ENCODE results near the gene TWF2. TPM values are rescaled to one million over a fixed set of nuclear protein-coding genes. Genes with fewer than 3 reads are reported as not detected.

TWF2 gene
- total and polyA plus RNA-seq, 10 of the 15 experiments (the other 5 are each of a cell fraction or from before 2014, with no cell fraction given) = 0.16 to 106 (median 68.5) TPM

DNA sequence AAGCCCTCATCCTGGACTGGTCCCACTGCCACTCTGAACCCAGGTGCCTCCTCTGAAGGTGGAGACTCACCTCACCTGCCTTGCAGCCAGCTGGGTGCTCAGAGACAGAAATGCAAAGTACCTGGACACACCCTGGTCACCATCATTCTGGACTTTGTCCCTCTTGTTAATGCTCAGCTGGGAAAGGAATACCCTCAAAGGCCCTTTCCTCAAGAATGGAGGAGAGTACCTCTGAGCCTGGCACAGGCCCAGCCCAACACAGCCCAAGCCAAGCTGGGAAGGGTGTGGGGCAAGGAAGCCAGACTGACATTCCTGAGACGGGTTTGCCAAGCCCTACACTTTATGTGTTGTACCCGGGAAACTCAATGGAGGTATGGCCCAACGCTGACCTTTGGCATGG, 42.0 kb downstream of the TWF2 start (continued):
- TF ChIP-seq BRCA1 (IDR thresholded peaks at IDR 0.05; ENCODE audit: low read depth, low read length) (no peak), FOXK2 (IDR thresholded peaks at IDR 0.05) (no peak), POU2F2 (IDR thresholded peaks at IDR 0.05; ENCODE audit: borderline replicate concordance, low read depth, low read length) (no peak), NR2C2 (IDR thresholded peaks at IDR 0.05; ENCODE audit: borderline replicate concordance, control insufficient read depth, insufficient read length, low read depth) (no peak), LARP7 (IDR thresholded peaks at IDR 0.05) (no peak), NRF1 (conservative IDR thresholded peaks at IDR 0.05; ENCODE audit: low read depth, low read length) (no peak), SREBF1 (IDR thresholded peaks at IDR 0.05; ENCODE audit: low read length) (no peak), WRNIP1 (IDR thresholded peaks at IDR 0.05; ENCODE audit: borderline replicate concordance, low read depth, low read length) (no peak), JUND (IDR thresholded peaks at IDR 0.05; ENCODE audit: low read depth, low read length) (no peak), FOS (IDR thresholded peaks at IDR 0.05; ENCODE audit: borderline replicate concordance, extremely low read depth, insufficient read length) (no peak), EED (IDR thresholded peaks at IDR 0.05; ENCODE audit: low read depth) (no peak)
- TF ChIP-seq, protein P1, sequence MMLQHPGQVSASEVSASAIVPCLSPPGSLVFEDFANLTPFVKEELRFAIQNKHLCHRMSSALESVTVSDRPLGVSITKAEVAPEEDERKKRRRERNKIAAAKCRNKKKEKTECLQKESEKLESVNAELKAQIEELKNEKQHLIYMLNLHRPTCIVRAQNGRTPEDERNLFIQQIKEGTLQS (IDR thresholded peaks at IDR 0.05; ENCODE audit: borderline replicate concordance, extremely low read depth, low read depth, low read length) = no peak
- TF ChIP-seq, protein P2, sequence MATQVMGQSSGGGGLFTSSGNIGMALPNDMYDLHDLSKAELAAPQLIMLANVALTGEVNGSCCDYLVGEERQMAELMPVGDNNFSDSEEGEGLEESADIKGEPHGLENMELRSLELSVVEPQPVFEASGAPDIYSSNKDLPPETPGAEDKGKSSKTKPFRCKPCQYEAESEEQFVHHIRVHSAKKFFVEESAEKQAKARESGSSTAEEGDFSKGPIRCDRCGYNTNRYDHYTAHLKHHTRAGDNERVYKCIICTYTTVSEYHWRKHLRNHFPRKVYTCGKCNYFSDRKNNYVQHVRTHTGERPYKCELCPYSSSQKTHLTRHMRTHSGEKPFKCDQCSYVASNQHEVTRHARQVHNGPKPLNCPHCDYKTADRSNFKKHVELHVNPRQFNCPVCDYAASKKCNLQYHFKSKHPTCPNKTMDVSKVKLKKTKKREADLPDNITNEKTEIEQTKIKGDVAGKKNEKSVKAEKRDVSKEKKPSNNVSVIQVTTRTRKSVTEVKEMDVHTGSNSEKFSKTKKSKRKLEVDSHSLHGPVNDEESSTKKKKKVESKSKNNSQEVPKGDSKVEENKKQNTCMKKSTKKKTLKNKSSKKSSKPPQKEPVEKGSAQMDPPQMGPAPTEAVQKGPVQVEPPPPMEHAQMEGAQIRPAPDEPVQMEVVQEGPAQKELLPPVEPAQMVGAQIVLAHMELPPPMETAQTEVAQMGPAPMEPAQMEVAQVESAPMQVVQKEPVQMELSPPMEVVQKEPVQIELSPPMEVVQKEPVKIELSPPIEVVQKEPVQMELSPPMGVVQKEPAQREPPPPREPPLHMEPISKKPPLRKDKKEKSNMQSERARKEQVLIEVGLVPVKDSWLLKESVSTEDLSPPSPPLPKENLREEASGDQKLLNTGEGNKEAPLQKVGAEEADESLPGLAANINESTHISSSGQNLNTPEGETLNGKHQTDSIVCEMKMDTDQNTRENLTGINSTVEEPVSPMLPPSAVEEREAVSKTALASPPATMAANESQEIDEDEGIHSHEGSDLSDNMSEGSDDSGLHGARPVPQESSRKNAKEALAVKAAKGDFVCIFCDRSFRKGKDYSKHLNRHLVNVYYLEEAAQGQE (IDR thresholded peaks at IDR 0.05; ENCODE audit: low read depth, low read length) = no peak

Measured in GM12878 (cell line).